MCF 10A (cell line): ENCODE measurements around the gene KIF21A. TPM values are rescaled to one million over a fixed set of nuclear protein-coding genes. Genes with fewer than 3 reads are reported as not detected.

ENCODE experiments used
- BruUV-seq: library from RNA; stranded (reverse); fragments of 400-500 nt; replicated peaks from 2 replicates; lab custom pipeline; 2021; lab: Mats Ljungman, UMichigan
- CTCF ChIA-PET: fragments of 300-600 bp; sonication (Branson Sonifier 250); formaldehyde crosslinking; extraction: SDS; loops from one replicate; lab custom pipeline; 2021; ENCODE audit warnings: antibody characterized with exemption, inconsistent platforms; lab: Yijun Ruan, JAX
- POLR2A ChIA-PET: fragments of 300-600, 350-650 bp; sonication (Branson Sonifier 250); formaldehyde crosslinking; extraction: SDS; loops from one replicate; lab custom pipeline; 2020; ENCODE audit warnings: antibody characterized with exemption, inconsistent platforms; lab: Yijun Ruan, JAX
- DNase-seq: peaks from one replicate; pipeline ENCODE4 v3.0.0-alpha.2; 2018; ENCODE audit not compliant: unreplicated experiment
- H3K27ac Mint-ChIP-seq: one replicate; pipeline ENCODE4 v1.8.0; 2022; ENCODE audit warnings: mild to moderate bottlenecking, low read depth, mixed read lengths; ENCODE audit not compliant: unreplicated experiment
- H3K27me3 Mint-ChIP-seq: one replicate; pipeline ENCODE4 v1.8.0; 2022; ENCODE audit warnings: mixed read lengths; ENCODE audit not compliant: insufficient read depth, unreplicated experiment
- H3K36me3 Mint-ChIP-seq: one replicate; pipeline ENCODE4 v1.8.0; 2022; ENCODE audit warnings: mild to moderate bottlenecking, moderate library complexity, mixed read lengths; ENCODE audit not compliant: insufficient read depth, unreplicated experiment
- H3K4me1 Mint-ChIP-seq: one replicate; pipeline ENCODE4 v1.8.0; 2022; ENCODE audit warnings: mixed read lengths; ENCODE audit not compliant: insufficient read depth, unreplicated experiment
- H3K4me3 Mint-ChIP-seq: one replicate; pipeline ENCODE4 v1.8.0; 2022; ENCODE audit warnings: mild to moderate bottlenecking, moderate library complexity, mixed read lengths; ENCODE audit not compliant: unreplicated experiment
- H3K9me3 Mint-ChIP-seq: one replicate; pipeline ENCODE4 v1.8.0; 2022; ENCODE audit warnings: mixed read lengths; ENCODE audit not compliant: unreplicated experiment
- CTCF ChIP-seq: fragments of 200-600 bp; IDR thresholded peaks from one replicate; pipeline ENCODE4 v1.8.0; 2022; ENCODE audit warnings: antibody characterized with exemption, mild to moderate bottlenecking; ENCODE audit not compliant: unreplicated experiment
- intact Hi-C: fragments of 100-400 bp; cut with micrococcal nuclease; formaldehyde crosslinking; loops from 2 replicates; pipeline ENCODE4 v1.14.1; 2022
- total RNA-seq: library from RNA; stranded (reverse); gene quantifications from 2 replicates; pipeline ENCODE4 v1.2.3, GENCODE V29; 2022

Gene KIF21A
- total RNA-seq, 1 experiment from 2014 or later, result 53.8 TPM

- POLR2A ChIA-PET, result no interaction called here
- CTCF ChIA-PET, result no interaction called here
- Mint-ChIP-seq H3K9me3 (no peaks in the 10 kb centered on the region), H3K4me3 (no peak overlapping the region), H3K36me3 (no peaks in the 10 kb centered on the region), H3K4me1 (no peaks in the 10 kb centered on the region), H3K27me3 (no peaks in the 10 kb centered on the region), H3K27ac (no peak overlapping the region)
- no peak for DNase-seq
- BruUV-seq, result no TSS peak
- no peak for TF ChIP-seq CTCF
- intact Hi-C loops, result no loop called here
Measured at GRCh38 chr12:39380090-39380489, 62.8 kb downstream of the KIF21A start.

GRCh38 chr12:39378341-39378740 lies 64.6 kb downstream of the KIF21A start:
- TF ChIP-seq CTCF, result no peak
- Mint-ChIP-seq H3K4me3 (no peak overlapping the region), H3K36me3 (no peaks in the 10 kb centered on the region), H3K27me3 (no peaks in the 10 kb centered on the region), H3K4me1 (peaks cover 1% of the 10 kb centered on the region), H3K9me3 (no peaks in the 10 kb centered on the region), H3K27ac (no peak overlapping the region)
- intact Hi-C loops, result no loop called here
- no TSS peak for BruUV-seq
- no peak for DNase-seq
- POLR2A ChIA-PET, result interaction anchor here (0.6 kb wide), 1 partner anchor 13 kb away, joined by 3 read pairs; no protein-coding TSS in a partner anchor
- CTCF ChIA-PET, result no interaction called here

- ChIA-PET CTCF (no interaction called here), POLR2A (no interaction called here)
- intact Hi-C loops, result no loop called here
- Mint-ChIP-seq H3K27ac (no peak overlapping the region), H3K4me1 (peaks cover 12% of the 10 kb centered on the region), H3K4me3 (no peak overlapping the region), H3K36me3 (no peaks in the 10 kb centered on the region), H3K9me3 (no peaks in the 10 kb centered on the region), H3K27me3 (no peaks in the 10 kb centered on the region)
- BruUV-seq, result no TSS peak
- TF ChIP-seq CTCF, result no peak
- DNase-seq, result peak; percentile 11
Measured at GRCh38 chr12:39375206-39375808, 67.6 kb downstream of the KIF21A start.

GRCh38 chr12:39372929-39373328 lies 70.0 kb downstream of the KIF21A start:
- intact Hi-C loops, result no loop called here
- no peak for TF ChIP-seq CTCF
- no peaks in the 10 kb centered on the region for H3K9me3 Mint-ChIP-seq
- H3K27ac Mint-ChIP-seq, result peak overlapping the region; percentile 32
- no peaks in the 10 kb centered on the region for H3K36me3 Mint-ChIP-seq
- POLR2A ChIA-PET, result interaction anchor here (1.3 to 1.5 kb wide), 2 partner anchors 11 to 69 kb away, joined by 3 read pairs; no protein-coding TSS in a partner anchor
- peak; percentile 20 for DNase-seq
- no peak overlapping the region for H3K4me3 Mint-ChIP-seq
- no TSS peak for BruUV-seq
- peaks cover 12% of the 10 kb centered on the region for H3K4me1 Mint-ChIP-seq
- CTCF ChIA-PET, result interaction anchor here (0.6 to 0.7 kb wide), 2 partner anchors 188 to 660 kb away, joined by 3 read pairs; no protein-coding TSS in a partner anchor
- H3K27me3 Mint-ChIP-seq, result no peaks in the 10 kb centered on the region
